HG03342 (cell line): ENCODE data around the gene EXT2.

Source experiments
- ATAC-seq: cut with Tn5 transposase; IDR thresholded peaks from one replicate; pipeline ENCODE4 v1.9.1; 2021; ENCODE audit warnings: mild to moderate bottlenecking, moderate library complexity; ENCODE audit not compliant: unreplicated experiment

EXT2 gene

DNA sequence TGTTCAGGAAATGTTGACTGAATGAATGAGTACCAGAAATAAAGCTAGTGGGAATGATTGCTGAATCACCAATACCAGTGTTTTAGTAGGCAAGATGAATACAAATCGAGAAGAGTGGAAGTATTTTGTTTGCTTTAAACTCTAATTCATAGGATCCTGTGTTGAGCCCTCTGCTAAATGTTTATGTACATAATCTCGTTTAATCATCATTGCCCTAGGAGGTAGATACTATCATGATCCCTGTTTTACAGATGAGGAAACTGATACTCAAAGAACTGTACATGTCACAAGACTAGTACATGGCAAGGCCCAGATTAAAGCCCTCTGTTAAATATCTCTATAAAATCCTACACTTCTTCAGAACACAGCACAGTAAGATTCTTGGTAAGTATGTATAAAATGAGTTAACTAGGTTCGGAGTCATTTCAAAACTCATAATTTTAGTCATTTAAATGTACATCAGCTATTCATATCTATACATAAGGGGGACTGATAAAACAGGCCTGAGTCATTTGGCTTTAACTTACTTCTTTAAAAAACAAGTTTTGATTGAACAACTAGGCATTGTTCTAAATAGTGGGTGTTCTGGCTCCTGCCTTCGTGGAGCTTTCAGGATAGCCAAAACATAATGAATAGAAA is 97.1 kb downstream of the EXT2 start:
- no peak for ATAC-seq

DNA sequence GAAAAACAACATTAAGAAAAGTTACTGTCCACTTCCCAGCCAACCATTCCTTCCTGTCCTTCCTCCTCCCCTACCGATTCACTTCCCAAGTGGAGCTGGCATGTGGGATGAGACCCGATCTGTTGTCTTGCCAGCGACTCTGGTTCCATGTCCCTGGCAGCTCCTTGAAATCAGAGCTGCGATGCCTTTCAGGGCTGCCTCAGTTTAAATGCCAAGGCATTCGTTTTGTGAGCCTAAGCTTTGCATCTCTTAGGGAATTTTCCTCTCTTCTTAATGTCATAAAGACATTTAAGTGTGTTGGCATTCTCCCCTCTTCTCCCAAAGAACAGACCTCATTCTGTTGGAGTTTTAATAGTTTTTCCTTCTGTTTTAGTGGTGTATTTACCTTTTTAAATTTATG is 98.4 kb downstream of the EXT2 start:
- ATAC-seq = no peak

DNA sequence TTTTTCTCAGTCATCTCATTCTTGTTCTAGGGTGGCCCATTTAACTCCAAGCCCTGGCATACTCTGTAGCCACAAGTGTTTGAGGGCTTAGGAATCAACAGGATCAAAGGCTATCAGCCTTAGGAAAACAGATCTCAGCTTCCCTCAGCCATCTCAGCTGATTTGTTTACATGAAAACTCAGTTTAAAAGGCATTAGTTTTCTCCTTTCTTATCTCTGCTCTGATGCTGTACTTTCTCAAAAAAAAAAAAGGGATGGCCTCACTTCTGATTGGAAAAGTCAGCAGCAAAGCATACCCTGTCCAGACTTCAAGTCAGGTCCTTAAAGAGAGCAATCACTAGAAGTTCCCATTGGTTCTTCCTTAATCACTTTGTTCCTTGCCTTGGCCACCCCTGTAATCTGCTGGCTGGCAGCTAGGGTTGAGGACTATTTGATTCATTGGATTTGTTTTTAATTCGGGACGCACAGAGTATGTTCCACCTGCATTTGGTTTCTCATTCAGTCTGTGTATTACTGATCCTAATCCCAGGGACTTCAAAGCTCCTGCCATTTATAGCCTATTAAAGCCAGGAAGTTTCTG is 102.8 kb downstream of the EXT2 start:
- no peak for ATAC-seq

DNA sequence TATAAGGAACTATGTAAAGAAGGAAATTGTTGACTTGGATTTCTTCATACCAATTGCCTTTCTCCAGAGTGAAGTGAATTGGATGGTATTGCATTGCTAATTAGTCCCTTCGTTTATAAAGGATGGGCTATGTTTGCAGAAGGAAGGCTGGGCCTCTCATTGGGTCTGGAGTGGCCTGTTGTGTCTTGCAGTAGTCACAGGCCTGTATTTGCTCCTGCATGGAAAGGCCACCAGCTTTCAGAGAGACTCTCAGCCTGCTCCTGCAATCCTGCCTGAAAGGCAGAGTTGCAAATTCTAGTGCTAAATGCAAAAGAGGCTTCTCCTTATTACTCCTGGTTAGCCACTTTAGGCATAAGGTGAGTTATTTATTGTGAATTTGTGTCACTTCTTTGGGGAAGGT is 103.8 kb downstream of the EXT2 start:
- ATAC-seq = no peak

DNA sequence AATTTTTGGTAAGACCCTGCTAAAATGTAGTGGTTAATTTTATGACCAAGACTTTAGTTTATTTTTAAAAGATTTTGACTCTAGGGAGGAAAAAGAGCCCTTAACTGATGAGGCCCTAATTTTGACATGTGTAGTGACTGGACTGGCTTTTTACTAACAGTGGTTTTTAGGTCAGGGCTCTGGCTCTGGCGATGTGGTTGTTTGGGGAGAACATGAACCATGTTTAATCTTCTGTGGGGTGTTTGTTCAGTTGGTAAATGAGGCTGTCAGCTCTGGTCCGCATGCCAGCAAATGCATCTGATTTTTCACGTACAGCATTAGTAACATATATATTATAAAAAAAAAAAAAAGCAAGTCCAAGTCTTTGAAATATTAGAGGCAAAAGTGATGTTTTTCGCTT is 104.3 kb downstream of the EXT2 start:
- ATAC-seq = no peak

DNA sequence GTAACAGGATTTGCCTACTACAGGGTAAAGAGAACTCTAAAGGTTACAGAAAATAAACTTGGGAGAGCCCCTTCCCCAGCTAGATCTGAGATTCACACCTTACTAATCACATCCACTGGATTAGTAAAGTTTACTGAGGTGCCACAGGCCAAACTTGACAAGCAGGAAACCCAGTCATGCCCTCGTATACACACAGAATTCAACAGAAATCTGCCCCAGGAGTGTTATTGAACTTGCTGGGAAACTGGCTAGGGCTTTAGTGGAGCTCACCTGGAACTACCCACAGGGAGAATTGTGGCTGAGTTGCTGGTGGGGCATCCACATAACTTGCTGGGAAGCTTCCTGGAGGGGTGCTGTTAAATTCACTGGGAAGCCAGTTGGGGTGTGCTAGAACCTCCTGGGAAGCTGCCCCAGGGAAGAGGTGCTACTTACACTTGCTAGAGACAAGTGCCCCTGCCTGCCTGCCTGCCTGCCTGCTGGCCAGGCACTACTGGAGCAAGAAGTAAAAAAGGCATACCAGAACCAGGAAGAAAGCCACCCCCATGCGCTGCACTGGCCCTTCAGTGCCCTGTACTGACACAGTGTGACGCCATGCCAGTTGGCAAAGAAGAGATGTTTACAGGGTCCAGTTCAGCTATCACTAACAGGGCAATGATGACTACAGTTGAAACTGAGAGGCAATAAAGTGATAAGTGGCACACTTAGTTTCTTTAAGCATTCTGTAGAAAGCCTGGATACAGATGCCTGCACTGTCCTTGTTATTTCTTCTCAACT is 108.0 kb downstream of the EXT2 start:
- ATAC-seq = no peak

DNA sequence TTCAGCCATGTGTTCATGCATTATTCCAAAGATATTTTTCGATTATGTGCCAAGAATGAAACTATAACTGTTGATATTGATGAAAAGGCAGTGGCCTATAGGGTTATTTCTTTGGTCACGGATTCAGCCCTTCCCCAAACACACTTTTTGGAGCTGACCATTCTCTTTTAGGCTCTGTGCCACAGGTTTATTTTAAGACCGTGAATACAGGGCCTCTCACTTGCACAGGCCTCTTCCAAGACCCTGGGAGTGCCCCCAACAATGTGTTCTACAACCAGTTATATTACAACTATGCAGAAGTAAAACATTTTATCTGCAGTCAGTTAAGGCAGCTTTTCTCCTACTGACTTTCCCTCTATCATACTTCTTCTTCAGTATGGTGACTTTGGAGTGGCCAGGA is 109.9 kb downstream of the EXT2 start:
- ATAC-seq = no peak

DNA sequence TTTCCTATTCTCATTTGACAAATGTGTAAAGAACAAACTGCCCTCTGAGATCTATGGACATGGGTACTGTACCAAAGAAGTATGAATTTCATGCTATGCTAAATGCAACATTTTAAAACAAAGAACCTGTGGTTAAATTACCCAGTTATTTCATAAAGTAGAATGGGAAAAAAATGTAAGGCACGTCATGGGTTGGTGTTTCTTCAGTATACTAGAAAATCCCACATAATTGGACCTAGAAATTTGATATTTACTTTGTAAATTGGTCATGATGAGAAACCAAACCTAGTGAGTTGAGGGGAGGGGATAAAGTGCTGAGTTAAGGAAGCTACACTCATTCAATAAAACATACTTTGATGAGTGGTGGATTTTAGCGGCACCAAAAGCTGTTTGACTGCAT is 110.4 kb downstream of the EXT2 start:
- ATAC-seq = no peak

DNA sequence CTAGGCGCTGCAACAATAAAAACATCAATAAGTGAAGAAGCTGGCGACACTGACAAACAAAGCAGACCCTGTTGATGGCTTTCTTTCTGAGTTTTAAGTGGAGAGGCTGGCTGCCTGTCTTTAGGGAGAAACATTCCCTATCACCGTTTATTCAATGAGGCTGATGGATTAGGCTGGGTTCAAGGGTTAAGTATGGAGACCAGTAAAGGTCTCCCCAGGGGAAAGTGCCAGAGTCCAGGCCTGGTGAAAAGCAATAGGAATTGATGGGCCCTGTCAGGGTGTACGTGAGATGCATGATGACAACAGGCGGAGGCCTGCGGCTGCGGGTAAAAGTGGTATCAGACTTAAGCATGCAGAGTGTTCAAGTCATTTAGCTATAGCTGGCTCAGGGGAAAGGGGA is 111.8 kb downstream of the EXT2 start:
- ATAC-seq = no peak

DNA sequence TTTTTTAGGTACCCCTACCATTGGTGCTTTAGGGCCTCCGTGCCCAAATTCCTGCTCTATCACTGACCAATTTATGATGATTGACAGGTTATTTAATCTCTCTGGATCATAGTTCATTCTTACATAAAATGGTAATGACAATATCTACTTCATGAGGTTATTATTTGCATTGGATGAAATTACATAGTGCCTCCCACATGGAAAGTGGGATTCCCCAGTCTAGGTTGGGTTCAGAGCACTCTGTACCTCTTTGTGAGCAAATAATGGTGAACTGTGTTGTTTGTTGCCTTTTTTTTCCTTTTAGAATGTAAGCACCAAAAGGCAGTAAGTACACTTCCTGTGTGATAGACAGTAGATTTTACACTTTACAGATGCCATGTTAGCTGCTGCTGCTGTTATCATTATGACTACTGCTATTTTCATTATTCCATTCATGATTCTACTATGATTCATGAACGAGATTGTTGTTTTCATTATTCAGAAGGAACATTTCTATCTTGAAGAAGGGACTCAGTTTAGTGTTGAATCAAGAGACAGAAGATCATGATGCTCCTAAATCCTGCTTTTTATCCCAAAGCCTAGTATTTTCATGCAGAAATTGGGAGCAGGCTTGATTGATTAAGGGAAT is 113.6 kb downstream of the EXT2 start:
- ATAC-seq = no peak

DNA sequence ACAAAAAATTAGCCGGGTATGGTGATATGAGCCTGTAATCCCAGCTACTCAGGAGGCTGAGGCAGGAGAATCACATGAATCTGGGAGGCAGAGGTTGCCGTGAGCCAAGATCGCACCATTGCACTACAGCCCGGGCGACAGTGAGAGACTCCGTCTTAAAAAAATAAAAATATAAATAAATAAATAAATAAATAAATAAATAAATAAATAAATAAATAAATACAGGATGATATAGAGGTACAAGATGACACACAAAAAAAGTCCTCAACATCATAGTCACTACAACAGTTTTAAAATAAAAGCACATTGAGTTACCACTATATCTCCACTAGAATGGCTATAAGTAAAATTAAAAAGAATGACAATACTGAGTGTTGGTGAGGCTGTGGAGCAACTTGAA is 116.7 kb downstream of the EXT2 start:
- no peak for ATAC-seq

DNA sequence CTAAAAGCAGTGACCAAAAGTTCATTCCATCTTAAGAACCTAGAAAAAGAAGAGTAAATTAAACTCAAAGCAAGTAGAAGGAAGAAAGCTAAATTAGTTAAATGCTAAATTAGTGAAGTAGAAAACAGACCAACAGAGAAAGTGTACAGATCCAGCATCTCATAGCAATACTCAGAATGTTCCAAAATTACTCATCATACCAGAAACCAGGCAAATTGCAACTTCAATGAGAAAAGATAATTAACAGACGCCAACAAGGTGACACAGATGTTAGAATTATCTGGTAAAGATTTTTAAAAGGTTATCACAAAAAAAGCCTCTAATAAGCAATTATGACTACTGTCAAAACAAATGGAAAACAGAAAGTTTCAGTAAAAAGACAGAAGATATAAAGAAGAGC is 117.7 kb downstream of the EXT2 start:
- no peak for ATAC-seq

DNA sequence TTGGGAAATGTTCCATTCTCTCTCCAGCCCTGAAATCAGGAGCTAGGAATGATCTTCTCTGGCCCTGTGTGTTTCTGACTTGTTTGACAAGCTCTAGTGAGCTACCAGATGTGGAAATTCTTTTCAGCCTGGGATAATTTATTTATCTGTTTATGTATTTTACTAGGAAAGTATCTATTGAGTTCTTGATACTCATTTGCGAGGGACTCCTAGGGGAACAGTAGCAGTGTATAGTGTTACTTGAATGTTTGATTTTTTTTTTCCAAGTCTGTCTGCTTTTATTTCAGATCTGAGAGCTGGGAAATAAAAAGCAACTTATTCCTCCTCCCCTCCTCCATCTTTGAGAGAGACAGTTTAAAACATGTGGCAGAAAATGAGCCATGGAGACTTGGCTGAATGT is 122.0 kb downstream of the EXT2 start:
- ATAC-seq = no peak

DNA sequence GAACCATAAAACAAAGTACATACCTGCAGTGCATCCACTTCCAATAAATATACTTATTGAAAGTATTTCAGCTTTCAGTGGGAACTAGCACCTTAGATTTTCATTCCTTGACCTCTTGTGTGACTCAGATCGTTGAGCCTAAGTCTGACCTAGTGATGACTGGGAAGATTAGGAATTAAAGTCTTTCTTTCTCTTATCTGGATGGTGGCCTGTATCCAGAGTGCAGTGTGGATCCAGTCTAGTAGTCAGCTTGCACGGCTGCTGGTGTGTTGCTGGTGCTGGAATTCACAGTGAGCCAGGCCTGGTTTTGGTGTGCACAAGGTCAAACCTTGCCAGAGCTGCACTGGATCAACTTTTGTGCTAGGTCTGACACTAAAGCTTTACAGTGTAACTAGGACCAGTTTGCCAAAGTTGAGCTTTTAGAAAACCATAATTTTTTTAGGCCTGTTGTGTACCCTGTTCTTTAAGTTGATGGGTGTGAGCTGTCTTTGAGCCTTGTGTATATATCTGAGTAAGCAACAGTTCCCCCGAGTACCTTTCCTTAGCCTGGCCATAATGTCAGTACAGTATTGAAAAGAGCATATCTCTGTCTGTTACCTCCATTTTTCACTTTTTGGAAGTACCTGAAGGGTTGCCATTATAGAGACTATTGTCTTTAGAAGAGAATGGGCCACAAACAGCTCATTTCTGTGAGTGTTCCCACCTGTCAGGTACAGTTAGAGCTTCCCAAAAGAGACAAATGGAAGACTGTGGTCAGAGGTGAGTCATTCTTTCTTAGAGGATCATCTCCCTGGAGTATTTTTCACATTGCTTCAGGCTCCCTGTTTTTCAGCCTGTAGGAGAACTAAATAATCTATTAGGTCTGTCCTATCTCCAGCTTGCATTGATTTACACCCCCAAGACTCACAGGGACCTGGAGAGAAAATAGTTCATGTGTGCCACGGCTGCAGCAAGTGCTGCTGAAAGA is 124.6 kb downstream of the EXT2 start:
- no peak for ATAC-seq

DNA sequence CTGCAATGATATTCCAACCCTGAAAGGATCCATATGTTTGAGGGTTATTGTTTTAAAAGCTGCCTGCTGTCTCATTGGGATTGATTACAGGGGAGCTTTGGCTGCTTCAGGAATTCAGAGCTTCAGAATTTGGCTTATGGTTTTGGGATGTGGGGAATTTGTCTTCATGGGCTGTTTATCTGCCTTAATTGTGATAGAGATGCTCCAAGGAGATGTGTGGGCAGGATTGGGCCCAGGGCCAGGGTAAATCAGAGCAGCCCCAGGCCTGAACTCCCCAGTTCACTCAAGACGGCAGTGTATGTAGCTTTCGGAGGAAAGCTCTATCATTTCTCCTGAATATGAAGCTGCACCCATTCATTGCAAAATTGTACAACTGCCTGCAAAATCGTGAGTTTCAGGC is 126.0 kb downstream of the EXT2 start:
- no peak for ATAC-seq

DNA sequence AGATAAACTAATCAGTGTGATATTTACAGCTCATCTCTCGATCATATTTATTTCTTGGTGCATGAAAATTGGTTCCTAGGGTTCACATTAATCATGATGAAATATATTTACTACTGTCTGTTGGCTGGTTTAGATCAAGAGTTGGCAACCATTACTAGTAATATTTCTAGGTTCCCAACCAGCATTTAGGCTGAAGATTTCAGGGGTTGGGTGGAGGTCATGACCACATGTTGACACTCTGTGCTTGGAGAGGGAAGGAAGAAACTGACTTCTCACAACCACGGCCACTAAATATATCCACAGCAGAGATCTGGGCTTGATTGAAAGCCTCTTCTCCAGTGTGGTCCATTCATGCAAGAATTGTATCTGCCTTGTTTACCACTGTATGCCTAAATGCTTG is 126.5 kb downstream of the EXT2 start:
- ATAC-seq = no peak

DNA sequence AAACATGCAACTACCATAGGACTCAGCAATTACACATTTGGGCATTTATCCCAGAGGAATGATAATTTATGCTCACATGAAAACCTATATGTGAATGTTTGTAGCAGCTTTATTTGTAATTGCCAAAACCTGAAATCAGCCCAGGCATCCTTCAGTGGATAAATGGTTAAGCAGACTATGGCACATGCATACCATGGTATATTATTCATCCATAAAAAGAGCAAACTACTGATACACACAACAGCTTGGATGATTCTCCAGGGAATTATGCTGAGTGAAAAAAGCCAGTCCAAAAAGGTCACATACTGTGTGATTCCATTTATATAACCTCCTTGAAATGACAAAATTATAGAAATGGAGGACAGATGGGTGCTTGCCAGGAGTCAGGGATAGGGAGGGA is 127.8 kb downstream of the EXT2 start:
- no peak for ATAC-seq

DNA sequence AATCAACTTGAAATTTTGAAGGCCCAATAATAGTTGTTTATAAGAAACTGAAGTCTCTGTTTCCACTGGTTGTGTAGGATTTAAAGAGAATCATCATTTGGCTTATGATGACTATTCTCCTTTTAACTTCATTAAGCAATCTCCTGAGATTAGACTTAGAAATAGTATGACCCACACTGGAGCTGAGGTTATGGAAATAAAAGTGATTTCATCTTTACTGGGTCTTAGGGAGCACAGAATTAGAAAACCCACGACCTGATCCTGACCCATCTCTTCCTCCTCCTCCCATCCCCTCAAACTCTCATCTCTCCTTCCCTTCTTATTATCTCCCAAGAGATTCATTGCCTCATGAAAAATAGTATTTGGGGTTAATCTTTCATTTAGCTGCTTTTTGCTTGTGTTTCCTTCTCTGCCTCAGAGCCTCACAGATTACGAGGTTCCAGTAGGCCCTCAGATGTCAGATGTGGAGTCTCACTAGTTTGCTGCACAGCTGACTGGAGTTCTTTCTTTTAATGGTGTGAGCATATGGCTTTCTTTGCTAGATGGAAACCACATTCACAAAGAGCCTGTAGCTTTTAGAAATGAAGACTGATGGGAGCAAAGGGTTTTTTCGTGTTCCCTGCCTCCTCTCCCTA is 129.5 kb downstream of the EXT2 start:
- no peak for ATAC-seq

DNA sequence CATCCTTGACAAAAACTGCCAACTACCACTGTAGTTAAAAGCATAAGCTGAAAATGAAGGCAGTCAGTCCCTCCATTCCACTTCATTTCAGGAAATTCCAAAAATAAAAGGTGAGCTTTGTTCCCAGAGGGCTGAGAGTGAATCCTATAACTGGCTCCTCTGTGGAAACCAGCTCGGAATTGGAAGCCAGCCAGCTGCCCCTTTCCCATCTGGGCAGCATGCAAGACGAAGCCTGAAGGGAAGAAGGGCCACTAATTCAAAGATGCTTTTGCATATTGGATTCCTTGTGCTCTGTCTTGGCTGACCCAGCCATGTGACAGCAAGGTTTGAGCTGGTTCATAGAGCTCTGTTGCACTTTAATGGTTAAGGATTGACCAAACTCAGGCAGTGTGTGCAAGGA is 131.0 kb downstream of the EXT2 start:
- no peak for ATAC-seq

DNA sequence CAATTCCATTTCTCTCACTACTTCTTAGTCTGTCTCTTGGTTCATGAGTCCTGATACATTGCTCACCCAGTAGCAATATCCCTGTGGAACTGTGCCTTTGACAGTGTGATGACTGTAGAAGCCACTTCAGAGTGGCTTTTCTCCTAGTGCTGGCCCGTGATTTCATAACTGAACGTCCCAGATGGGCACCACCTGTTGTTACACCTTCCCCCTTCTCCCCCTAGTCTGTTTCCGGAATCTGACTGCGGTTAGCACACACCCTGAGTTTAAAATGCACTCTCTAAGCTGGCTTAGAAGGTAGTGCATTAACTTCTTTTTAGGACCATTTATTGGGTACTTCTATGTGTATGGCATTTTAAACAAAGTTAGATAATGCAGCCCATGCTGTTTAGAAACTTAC is 131.5 kb downstream of the EXT2 start:
- no peak for ATAC-seq
